D721Med (cell line): ENCODE data around the gene PDPK1.

Experiments
- DNase-seq: peaks from one replicate; pipeline ENCODE4 v3.0.0; 2011; ENCODE audit warnings: low spot score; ENCODE audit not compliant: insufficient read length
- FAIRE-seq: peaks from 2 replicates; lab custom pipeline; 2011; peaks lifted over from hg19 to GRCh38; lab: Jason Lieb, UNC
- CTCF ChIP-seq: IDR thresholded peaks from 2 replicates; pipeline ENCODE4 v1.5.1; 2012; ENCODE audit warnings: mild to moderate bottlenecking, control low read depth; ENCODE audit not compliant: insufficient read depth; ENCODE audit errors: missing control alignments

PDPK1 gene

GRCh38 chr16:2499890-2500429 is 37.9 kb upstream of the PDPK1 start:
- DNase-seq (no peak), FAIRE-seq (no peak)
- TF ChIP-seq CTCF, result no peak

GRCh38 chr16:2500430-2500917 is 37.3 kb upstream of the PDPK1 start:
- DNase-seq (no peak), FAIRE-seq (no peak)
- TF ChIP-seq CTCF, result no peak

- FAIRE-seq (no peak), DNase-seq (peak; percentile 91)
- TF ChIP-seq CTCF, result peak; percentile 90
Measured at GRCh38 chr16:2500918-2501750, 36.7 kb upstream of the PDPK1 start.

GRCh38 chr16:2501946-2502895 is 35.6 kb upstream of the PDPK1 start:
- FAIRE-seq (no peak), DNase-seq (no peak)
- TF ChIP-seq CTCF, result no peak

GRCh38 chr16:2505695-2506094 is 32.1 kb upstream of the PDPK1 start:
- no peak for TF ChIP-seq CTCF
- FAIRE-seq, result no peak

GRCh38 chr16:2507052-2507659 is 30.7 kb upstream of the PDPK1 start:
- FAIRE-seq (no peak), DNase-seq (no peak)
- no peak for TF ChIP-seq CTCF

More at GRCh38 chr16:2505695-2506094, 32.1 kb upstream of the PDPK1 start:
- no peak for DNase-seq
